ENCODE measurements around the gene RELA.

The RELA gene

DNA sequence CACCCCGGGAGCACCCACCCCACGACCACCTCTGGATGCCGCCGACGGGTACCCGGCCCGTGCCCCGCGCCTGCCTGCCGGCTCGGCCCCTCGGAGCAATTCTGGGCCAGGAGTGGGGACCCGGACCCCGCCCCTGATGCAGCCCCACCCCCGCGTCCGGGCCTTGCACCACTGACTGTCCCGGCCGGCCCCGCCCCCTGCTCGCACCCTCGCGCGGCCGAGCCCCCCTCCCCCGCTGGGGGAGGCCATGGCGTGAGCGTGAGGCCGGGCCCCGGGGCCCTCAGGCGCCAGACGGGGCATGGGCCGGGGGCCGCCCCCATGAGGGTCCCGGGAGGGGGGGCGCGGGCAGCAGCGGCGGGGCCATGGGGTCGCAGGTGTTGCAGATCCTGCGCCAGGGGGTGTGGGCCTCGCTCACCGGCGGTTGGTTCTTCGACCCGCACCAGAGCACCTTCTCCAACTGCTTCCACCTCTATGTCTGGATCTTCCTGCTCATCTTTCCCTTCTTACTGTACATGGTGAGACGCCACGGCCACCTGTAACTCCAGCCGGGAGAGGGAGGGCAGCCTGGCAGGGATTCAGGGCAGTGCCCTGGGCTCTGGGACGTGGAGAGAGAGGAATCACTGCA, 46.7 kb downstream of the RELA start:
- H3K36me3 Mint-ChIP-seq (ENCODE audit: low read depth): peaks cover 9% of the 10 kb centered on the region
- DNase-seq: peak; percentile 79
- peak overlapping the region; percentile 96 for H3K4me3 Mint-ChIP-seq
- H3K4me1 Mint-ChIP-seq: peaks cover 33% of the 10 kb centered on the region
- H3K27me3 Mint-ChIP-seq (ENCODE audit: low read depth, poor library complexity): no peaks in the 10 kb centered on the region
- no peaks in the 10 kb centered on the region for H3K9me3 Mint-ChIP-seq
- TF ChIP-seq, protein P1, sequence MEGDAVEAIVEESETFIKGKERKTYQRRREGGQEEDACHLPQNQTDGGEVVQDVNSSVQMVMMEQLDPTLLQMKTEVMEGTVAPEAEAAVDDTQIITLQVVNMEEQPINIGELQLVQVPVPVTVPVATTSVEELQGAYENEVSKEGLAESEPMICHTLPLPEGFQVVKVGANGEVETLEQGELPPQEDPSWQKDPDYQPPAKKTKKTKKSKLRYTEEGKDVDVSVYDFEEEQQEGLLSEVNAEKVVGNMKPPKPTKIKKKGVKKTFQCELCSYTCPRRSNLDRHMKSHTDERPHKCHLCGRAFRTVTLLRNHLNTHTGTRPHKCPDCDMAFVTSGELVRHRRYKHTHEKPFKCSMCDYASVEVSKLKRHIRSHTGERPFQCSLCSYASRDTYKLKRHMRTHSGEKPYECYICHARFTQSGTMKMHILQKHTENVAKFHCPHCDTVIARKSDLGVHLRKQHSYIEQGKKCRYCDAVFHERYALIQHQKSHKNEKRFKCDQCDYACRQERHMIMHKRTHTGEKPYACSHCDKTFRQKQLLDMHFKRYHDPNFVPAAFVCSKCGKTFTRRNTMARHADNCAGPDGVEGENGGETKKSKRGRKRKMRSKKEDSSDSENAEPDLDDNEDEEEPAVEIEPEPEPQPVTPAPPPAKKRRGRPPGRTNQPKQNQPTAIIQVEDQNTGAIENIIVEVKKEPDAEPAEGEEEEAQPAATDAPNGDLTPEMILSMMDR (IDR thresholded peaks at IDR 0.05): no peak
- peak overlapping the region; percentile 98 for H3K27ac Mint-ChIP-seq

DNA sequence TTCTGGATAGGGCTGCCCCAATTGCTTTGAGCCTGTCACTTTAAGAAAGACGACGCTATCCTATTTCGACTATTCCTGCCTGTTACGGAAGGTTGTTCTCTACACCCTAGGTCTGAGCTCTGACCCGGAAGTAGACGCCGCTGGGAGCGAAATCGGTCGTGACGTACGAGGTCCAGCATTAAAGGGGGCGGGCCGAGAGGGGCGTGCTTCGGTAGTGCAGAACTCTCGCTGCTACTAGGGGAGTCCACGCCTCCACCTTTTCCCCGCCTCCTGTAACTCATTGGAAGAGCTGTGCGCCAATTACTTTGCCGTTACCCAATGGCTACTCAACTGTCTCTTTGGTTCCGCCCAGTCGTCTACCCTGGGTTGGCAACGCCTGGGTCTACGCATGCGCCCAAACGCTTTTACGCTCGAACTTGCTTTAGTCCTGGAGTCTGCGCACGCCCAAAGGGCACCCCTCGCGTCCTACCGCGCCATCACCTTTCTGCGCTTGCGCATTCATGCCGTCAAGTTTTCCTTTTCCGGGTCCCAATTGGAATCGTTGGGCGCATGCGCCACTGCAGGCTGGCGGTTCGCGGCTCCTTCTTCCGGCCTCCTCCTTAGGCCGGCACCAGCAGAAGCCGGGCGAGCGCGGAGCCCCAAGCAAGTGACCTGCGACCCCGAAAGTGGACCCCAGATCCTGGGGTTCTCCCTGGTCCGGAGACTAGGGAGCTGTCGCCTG, 47.3 kb downstream of the RELA start, which contains the start of gene PCNX3:
Gene PCNX3 (plus strand): TSS at position 548 of the 721 bp plus-strand sequence. CDS start 536 bp downstream, outside the sequence.
- Mint-ChIP-seq H3K9me3 (no peaks in the 10 kb centered on the region), H3K4me1 (peaks cover 39% of the 10 kb centered on the region), H3K4me3 (peak within 1 kb of the TSS; percentile 96), H3K27me3 (ENCODE audit: low read depth, poor library complexity) (peaks cover 3% of the 10 kb centered on the region), H3K27ac (peak within 1 kb of the TSS; percentile 98), H3K36me3 (ENCODE audit: low read depth) (peaks cover 13% of the 10 kb centered on the region)
- TF ChIP-seq, protein P1 (IDR thresholded peaks at IDR 0.05): no peak
- peak; percentile 99 for DNase-seq

DNA sequence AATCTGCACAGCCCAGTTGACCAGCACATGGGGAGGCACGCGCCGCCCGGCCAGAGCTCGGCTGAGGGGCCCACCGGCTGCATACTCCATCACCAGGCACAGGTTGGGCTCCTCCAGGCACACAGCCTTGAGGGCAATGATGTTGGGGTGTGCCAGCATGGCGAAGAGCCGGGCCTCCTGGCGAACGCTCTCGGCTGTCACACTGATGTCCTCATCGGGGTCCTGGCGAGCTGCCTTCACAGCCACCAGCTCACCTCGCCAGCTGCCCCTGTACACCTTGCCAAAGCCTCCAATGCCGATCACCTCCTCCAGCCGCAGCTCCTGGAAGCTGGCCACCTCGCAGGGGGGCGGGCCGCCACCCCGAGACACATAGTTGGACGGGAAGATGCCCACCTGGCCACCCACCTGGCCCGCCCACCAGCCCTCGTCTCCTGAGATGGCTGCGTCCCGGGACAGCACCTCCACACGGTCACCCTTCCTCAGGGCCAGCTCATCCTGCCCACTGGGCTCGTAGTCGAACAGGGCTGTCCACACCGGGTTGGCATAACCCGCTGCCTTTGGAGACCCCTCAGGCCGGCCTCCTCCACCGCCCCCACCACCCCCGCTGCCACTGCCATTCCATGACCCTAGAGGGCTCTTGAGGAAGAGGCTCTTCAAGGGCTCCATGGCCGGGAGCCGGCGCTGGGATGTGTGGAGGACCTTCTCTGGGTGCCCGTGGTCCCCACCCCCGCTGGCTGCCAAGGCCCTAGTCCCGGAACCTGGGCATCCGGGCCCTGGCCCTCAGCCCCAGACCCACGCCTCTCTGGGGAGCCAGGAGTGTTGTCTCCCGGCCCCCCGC, 49.4 kb downstream of the RELA start:
- no peak for DNase-seq
- H3K27ac Mint-ChIP-seq: no peak overlapping the region
- H3K4me1 Mint-ChIP-seq: peaks cover 51% of the 10 kb centered on the region

DNA sequence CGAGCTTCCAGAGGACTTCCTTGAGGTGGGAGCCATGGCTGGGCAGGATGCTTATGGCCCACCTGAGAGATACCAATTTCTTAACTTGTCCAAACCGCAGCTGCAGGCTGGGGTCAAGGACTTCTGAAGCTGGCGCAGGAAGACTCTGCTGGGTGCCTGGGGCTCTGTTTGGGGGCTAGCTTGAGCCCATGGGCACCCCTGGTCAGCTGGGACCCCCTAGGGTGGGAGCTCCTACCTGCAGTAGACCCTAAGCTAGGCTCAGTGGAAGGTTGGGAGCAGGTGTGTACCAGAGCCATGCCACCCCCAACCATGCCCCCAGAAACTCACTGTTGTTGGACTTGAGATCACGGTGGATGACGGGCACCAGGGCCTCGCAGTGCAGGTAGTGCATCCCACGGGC, 50.0 kb downstream of the RELA start:
- H3K4me3 Mint-ChIP-seq: peak overlapping the region; percentile 82
- H3K4me1 Mint-ChIP-seq: peaks cover 51% of the 10 kb centered on the region
- TF ChIP-seq, protein P1 (IDR thresholded peaks at IDR 0.05): no peak
- H3K27ac Mint-ChIP-seq: no peak overlapping the region
- H3K9me3 Mint-ChIP-seq: no peaks in the 10 kb centered on the region
- DNase-seq: no peak
- H3K27me3 Mint-ChIP-seq (ENCODE audit: low read depth, poor library complexity): peaks cover 9% of the 10 kb centered on the region
- peaks cover 30% of the 10 kb centered on the region for H3K36me3 Mint-ChIP-seq (ENCODE audit: low read depth)

More for the DNA sequence above, 49.4 kb downstream of the RELA start:
- TF ChIP-seq, protein P1 (IDR thresholded peaks at IDR 0.05): no peak
- Mint-ChIP-seq H3K9me3 (no peaks in the 10 kb centered on the region), H3K36me3 (ENCODE audit: low read depth) (peaks cover 26% of the 10 kb centered on the region), H3K4me3 (peak overlapping the region; percentile 82), H3K27me3 (ENCODE audit: low read depth, poor library complexity) (peaks cover 9% of the 10 kb centered on the region)

DNA sequence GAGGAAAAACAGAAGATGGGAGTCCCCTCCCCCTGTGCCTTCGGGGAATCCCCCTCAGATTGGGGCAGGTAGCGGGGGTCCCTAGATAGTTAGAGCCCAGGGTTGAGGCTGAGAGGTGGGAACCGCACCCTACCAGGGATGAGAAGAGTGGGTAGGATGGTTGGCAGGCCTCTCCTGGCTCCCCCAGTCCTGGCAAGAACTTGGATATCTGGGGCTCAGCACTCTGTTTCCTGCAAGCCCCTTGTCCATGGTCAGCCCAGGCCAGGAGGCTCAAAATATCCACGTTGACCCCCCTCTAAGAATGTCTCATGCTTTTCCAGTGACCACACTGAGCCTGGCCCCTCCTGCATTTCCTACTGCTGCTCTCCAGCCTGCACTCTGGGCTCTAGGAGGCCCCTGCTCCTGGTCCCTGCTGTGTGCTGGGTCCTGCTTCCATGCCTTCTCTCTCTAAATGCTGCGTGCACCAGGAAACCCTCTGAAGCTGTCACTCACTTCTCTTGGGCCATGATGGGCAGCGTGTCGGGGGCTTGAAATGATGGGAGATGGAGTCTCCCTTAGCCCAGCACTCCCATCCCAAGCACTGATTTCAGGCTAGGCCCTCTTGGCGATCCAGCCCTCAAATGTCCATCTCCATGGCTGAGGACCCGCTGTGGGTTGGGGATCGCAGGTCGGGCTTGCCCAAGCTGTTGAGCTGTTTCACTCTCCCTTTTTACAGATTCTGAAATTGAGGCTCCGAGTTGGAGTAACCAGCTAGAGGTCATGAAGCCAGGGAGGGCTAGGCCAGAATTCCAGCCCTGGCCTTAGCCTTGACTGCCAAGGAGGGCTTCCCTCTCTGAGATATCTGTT, 50.7 kb downstream of the RELA start:
- H3K9me3 Mint-ChIP-seq: no peaks in the 10 kb centered on the region
- no peak for DNase-seq
- H3K27ac Mint-ChIP-seq: peak overlapping the region; percentile 90
- peaks cover 9% of the 10 kb centered on the region for H3K27me3 Mint-ChIP-seq (ENCODE audit: low read depth, poor library complexity)
- peak overlapping the region; percentile 82 for H3K4me3 Mint-ChIP-seq
- H3K4me1 Mint-ChIP-seq: peaks cover 50% of the 10 kb centered on the region
- peaks cover 30% of the 10 kb centered on the region for H3K36me3 Mint-ChIP-seq (ENCODE audit: low read depth)
- TF ChIP-seq, protein P1 (IDR thresholded peaks at IDR 0.05): no peak

All from nephron progenitor cell (in vitro differentiated cells).